ENCODE data around the gene ZDHHC23.

ZDHHC23 gene

GRCh38 chr3:113981803-113982202 is 34.0 kb downstream of the ZDHHC23 start:
- TF ChIP-seq Cebpa-rat (IDR thresholded peaks at IDR 0.05), result no peak
- Histone ChIP-seq H3K27ac (no peak overlapping the region), H3K36me3 (no peaks in the 10 kb centered on the region), H3K9me3 (no peaks in the 10 kb centered on the region), H3K4me1 (peaks cover 44% of the 10 kb centered on the region), H3K9ac (no peak overlapping the region), H3K4me3 (no peak overlapping the region), H3K27me3 (no peaks in the 10 kb centered on the region), H4K20me1 (no peaks in the 10 kb centered on the region), H3K4me2 (peak overlapping the region; percentile 14; the same call in 1 of the 2 replicates)

DNA sequence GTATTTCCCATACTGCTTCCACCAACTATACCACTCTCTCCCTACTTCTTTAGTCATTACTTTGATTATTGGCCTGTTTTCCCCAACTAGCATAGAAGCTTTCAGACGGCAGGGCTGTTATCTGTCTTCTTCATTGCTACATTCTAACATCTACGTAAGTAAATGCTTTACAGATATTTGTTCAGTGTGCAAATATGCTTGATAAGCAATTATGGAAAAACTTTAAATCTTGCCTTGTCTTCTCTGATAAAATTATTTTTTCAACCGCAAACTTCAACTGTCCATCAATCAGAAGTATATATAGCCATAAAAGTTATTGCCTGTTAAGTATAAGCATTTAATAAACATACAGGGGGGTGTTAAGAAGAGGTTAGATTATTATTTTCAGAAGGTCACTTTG is 35.7 kb downstream of the ZDHHC23 start:
- Histone ChIP-seq H3K4me3 (no peak overlapping the region), H3K9me3 (no peaks in the 10 kb centered on the region), H3K4me1 (peaks cover 39% of the 10 kb centered on the region), H3K4me2 (no peak overlapping the region; the same call in 1 of the 2 replicates), H3K36me3 (no peaks in the 10 kb centered on the region), H3K27ac (no peak overlapping the region), H3K9ac (no peak overlapping the region), H4K20me1 (no peaks in the 10 kb centered on the region), H3K27me3 (no peaks in the 10 kb centered on the region)
- TF ChIP-seq Cebpa-rat (IDR thresholded peaks at IDR 0.05), result no peak

DNA sequence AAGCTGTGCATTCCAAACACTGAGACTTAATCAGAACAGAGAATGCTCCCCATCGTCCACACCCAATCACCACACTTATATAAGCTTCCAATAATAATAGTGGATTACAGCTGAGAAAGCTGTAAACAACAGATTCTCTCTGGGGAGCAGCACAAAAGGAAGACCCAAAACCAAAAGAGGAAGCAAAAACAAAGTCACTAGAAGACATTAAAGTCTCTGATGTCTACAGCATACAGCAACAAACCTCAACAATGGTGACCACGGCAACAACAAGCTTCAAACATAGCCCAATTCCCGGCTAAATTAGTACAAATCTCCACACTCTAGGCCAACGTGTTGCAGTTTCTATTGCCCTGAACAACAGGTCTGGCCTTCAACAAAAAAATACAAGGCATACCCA is 37.7 kb downstream of the ZDHHC23 start:
- no peaks in the 10 kb centered on the region for H3K9me3 ChIP-seq
- no peak for TF ChIP-seq Cebpa-rat (IDR thresholded peaks at IDR 0.05)
- H3K36me3 ChIP-seq, result no peaks in the 10 kb centered on the region
- H3K27ac ChIP-seq, result peak overlapping the region; percentile 65
- no peak overlapping the region; the same call in 1 of the 2 replicates for H3K4me3 ChIP-seq
- H3K27me3 ChIP-seq, result no peaks in the 10 kb centered on the region
- H4K20me1 ChIP-seq, result no peaks in the 10 kb centered on the region
- H3K9ac ChIP-seq, result no peak overlapping the region
- H3K4me2 ChIP-seq, result peak overlapping the region; percentile 76
- peaks cover 39% of the 10 kb centered on the region for H3K4me1 ChIP-seq

GRCh38 chr3:114005481-114005880 is 57.7 kb downstream of the ZDHHC23 start:
- no peaks in the 10 kb centered on the region for H3K27me3 ChIP-seq
- no peaks in the 10 kb centered on the region for H4K20me1 ChIP-seq
- peak overlapping the region; percentile 71 for H3K4me2 ChIP-seq
- H3K9me3 ChIP-seq, result peaks cover 6% of the 10 kb centered on the region; the same call in 1 of the 2 replicates
- H3K36me3 ChIP-seq, result no peaks in the 10 kb centered on the region
- TF ChIP-seq Cebpa-rat (IDR thresholded peaks at IDR 0.05), result no peak
- H3K4me1 ChIP-seq, result peaks cover 30% of the 10 kb centered on the region
- H3K9ac ChIP-seq, result peak overlapping the region; percentile 56; the same call in 1 of the 2 replicates
- H3K4me3 ChIP-seq, result peak overlapping the region; percentile 2; the same call in 1 of the 2 replicates
- peak overlapping the region; percentile 74 for H3K27ac ChIP-seq

DNA sequence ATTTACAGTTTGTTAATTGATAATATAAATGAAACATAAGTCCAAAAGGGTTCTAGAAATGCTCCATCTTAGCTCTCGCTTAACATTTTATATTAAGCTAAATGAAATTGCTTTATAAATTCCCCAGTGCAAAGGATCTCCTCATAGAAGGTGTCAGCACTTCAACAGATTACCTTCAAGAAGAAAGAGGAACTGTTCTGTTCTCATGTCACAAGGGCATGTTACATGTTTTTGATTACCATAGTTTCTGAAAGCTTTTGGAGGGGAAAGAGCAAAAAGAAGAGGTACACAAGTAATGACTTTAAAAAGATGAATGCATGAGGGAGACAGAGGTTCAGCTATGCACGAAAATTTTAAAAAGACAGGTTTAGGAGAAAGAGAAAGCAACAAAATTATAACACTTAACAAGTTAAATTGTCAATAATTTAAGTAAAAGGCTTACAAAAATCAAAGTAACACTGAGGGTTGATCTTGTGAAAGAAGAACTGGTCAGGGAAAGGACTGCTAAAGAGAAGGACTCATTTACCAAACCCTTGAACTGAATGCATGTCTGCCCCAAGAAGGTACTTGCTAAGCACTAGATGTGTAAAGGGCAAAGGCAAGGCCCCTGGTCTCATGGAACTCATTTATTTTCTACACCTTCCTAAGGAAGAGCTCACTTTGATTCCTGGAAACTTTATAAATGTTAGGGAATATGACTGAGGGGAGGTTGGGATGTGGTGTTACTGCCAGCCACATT is 63.4 kb downstream of the ZDHHC23 start:
- peaks cover 6% of the 10 kb centered on the region for H3K4me1 ChIP-seq
- peaks cover 1% of the 10 kb centered on the region; the same call in 1 of the 2 replicates for H3K9me3 ChIP-seq

More for the DNA sequence above, 63.4 kb downstream of the ZDHHC23 start:
- H3K4me2 ChIP-seq, result no peak overlapping the region
- no peaks in the 10 kb centered on the region for H3K36me3 ChIP-seq
- no peak overlapping the region for H3K27ac ChIP-seq
- no peaks in the 10 kb centered on the region for H3K27me3 ChIP-seq
- no peak overlapping the region for H3K4me3 ChIP-seq
- TF ChIP-seq Cebpa-rat (IDR thresholded peaks at IDR 0.05), result no peak
- no peaks in the 10 kb centered on the region for H4K20me1 ChIP-seq
- no peak overlapping the region for H3K9ac ChIP-seq

Data from BLaER1 (cell line).